SK-N-SH (cell line): ENCODE measurements around the gene DIAPH1. TPM values are rescaled to one million over a fixed set of nuclear protein-coding genes. Genes with fewer than 3 reads are reported as not detected.

Experiments used
- CTCF ChIA-PET: fragments of 300-600, 350-600 bp; formaldehyde crosslinking; extraction: SDS; loops from one replicate; lab custom pipeline; 2021; lab: Yijun Ruan, JAX
- POLR2A ChIA-PET: fragments of 350-600 bp; sonication (Branson Sonifier 250); formaldehyde crosslinking; extraction: SDS; loops from one replicate; lab custom pipeline; 2020; ENCODE audit warnings: antibody characterized with exemption, inconsistent platforms; lab: Yijun Ruan, JAX
- DNase-seq: peaks from one replicate; pipeline ENCODE4 v3.0.0; 2012
- H2AFZ ChIP-seq: fragments of 200-600 bp; sonication (generic); 2 replicates; pipeline ENCODE4 v1.8.1; 2016; ENCODE audit warnings: antibody characterized with exemption, mild to moderate bottlenecking, low read depth
- H3F3A ChIP-seq: fragments of 200-600 bp; sonication (generic); replicated peaks from 2 replicates; pipeline ENCODE3; 2016; ENCODE audit warnings: antibody characterized with exemption, mild to moderate bottlenecking; ENCODE audit not compliant: insufficient read depth
- H3K27ac ChIP-seq, 2 experiments: fragments of 200-500 bp in 1 of 2; fragments of 200-600 bp in 1 of 2; sonication (Bioruptor generic) in 1 of 2; sonication (generic), shearing (Covaris generic) in 1 of 2; 2 replicates each; pipeline versions ENCODE4 v1.5.1 to v1.6.1; 2014 to 2016; ENCODE audit warnings: low read depth in 2 of 2, inconsistent platforms in 1 of 2, low read length in 1 of 2, mild to moderate bottlenecking in 1 of 2, mixed read lengths in 1 of 2
- H3K27me3 ChIP-seq: fragments of 200-600 bp; sonication (generic), shearing (Covaris generic); 2 replicates; pipeline ENCODE4 v1.6.1; 2016; ENCODE audit warnings: mixed run types; ENCODE audit not compliant: insufficient read depth
- H3K36me3 ChIP-seq, 2 experiments: fragments of 200-500 bp in 1 of 2; fragments of 200-600 bp in 1 of 2; sonication (Bioruptor generic) in 1 of 2; sonication (generic) in 1 of 2; replicated peaks in 1 of 2; 2 replicates each; pipeline versions ENCODE3 to v1.5.1; 2014 to 2016; ENCODE audit warnings: low read length in 1 of 2, mild to moderate bottlenecking in 1 of 2; ENCODE audit not compliant: insufficient read depth in 2 of 2, control insufficient read depth in 1 of 2
- H3K4me1 ChIP-seq, 2 experiments: fragments of 200-500 bp in 1 of 2; fragments of 200-600 bp in 1 of 2; sonication (Bioruptor generic) in 1 of 2; sonication (generic), shearing (Covaris generic) in 1 of 2; 2 replicates each; pipeline versions ENCODE4 v1.5.1 to v1.6.1; 2014 to 2016; ENCODE audit warnings: low read depth in 1 of 2, low read length in 1 of 2, mixed run types in 1 of 2; ENCODE audit not compliant: insufficient read depth in 2 of 2, control insufficient read depth in 1 of 2
- H3K4me2 ChIP-seq: fragments of 200-600 bp; sonication (generic), shearing (Covaris generic); 2 replicates; pipeline ENCODE4 v1.6.1; 2017; ENCODE audit warnings: mixed run types
- H3K4me3 ChIP-seq, 2 experiments: fragments of 200-500 bp in 1 of 2; fragments of 200-600 bp in 1 of 2; sonication (Bioruptor generic) in 1 of 2; sonication (generic), shearing (Covaris generic) in 1 of 2; 2 replicates each; pipeline versions ENCODE4 v1.5.1 to v1.8.1; 2014 to 2016; ENCODE audit warnings: low read depth in 2 of 2, inconsistent platforms in 1 of 2, low read length in 1 of 2, mild to moderate bottlenecking in 1 of 2, mixed read lengths in 1 of 2, moderate library complexity in 1 of 2
- H3K79me2 ChIP-seq: fragments of 200-600 bp; sonication (generic); 2 replicates; pipeline ENCODE4 v1.8.1; 2017; ENCODE audit warnings: mild to moderate bottlenecking; ENCODE audit not compliant: insufficient read depth
- H3K9ac ChIP-seq: fragments of 200-600 bp; sonication (generic); 2 replicates; pipeline ENCODE4 v1.6.1; 2017; ENCODE audit warnings: mixed run types
- H3K9me2 ChIP-seq: fragments of 200-600 bp; sonication (generic); 2 replicates; pipeline ENCODE4 v1.6.1; 2017; ENCODE audit warnings: mixed run types
- H3K9me3 ChIP-seq: fragments of 200-600 bp; sonication (generic); 2 replicates; pipeline ENCODE4 v1.6.1; 2017; ENCODE audit warnings: mixed run types, mild to moderate bottlenecking, moderate library complexity
- H4K20me1 ChIP-seq: fragments of 200-600 bp; sonication (generic); 2 replicates; pipeline ENCODE4 v1.6.1; 2017; ENCODE audit warnings: mild to moderate bottlenecking, mixed run types; ENCODE audit not compliant: insufficient read depth
- ELF1 ChIP-seq: IDR thresholded peaks from 2 replicates; pipeline ENCODE4 v1.4.0; 2012
- EZH2phosphoT487 ChIP-seq: fragments of 200-600 bp; sonication (generic); IDR thresholded peaks from 2 replicates; pipeline ENCODE4 v1.6.1; 2017; ENCODE audit warnings: low read depth, mixed run types, mild to moderate bottlenecking, antibody characterized with exemption, moderate library complexity, borderline replicate concordance
- FOSL2 ChIP-seq: IDR thresholded peaks from 2 replicates; pipeline ENCODE4 v1.4.0; 2012; ENCODE audit warnings: low read depth, mild to moderate bottlenecking, moderate library complexity, borderline replicate concordance
- FOXM1 ChIP-seq: IDR thresholded peaks from 2 replicates; pipeline ENCODE4 v1.4.0; 2012; ENCODE audit warnings: low read depth, mild to moderate bottlenecking
- GABPA ChIP-seq: IDR thresholded peaks from 2 replicates; pipeline ENCODE4 v1.4.0; 2012; ENCODE audit warnings: low read depth, mild to moderate bottlenecking
- JUND ChIP-seq: IDR thresholded peaks from 2 replicates; pipeline ENCODE4 v1.4.0; 2012
- MXI1 ChIP-seq: IDR thresholded peaks from 2 replicates; pipeline ENCODE4 v1.6.1; 2012; ENCODE audit warnings: mild to moderate bottlenecking, low read depth, low read length, improper control_type of control experiment
- NFIC ChIP-seq: IDR thresholded peaks from 2 replicates; pipeline ENCODE4 v1.4.0; 2012; ENCODE audit warnings: borderline replicate concordance
- NRF1 ChIP-seq: IDR thresholded peaks from 2 replicates; pipeline ENCODE4 v1.6.1; 2012; ENCODE audit warnings: low read depth, mild to moderate bottlenecking, low read length
- RCOR1 ChIP-seq: fragments of 150-350 bp; IDR thresholded peaks from 2 replicates; pipeline ENCODE4 v1.6.1; 2017; ENCODE audit warnings: antibody characterized with exemption, low read length
- RFX5 ChIP-seq: IDR thresholded peaks from 2 replicates; pipeline ENCODE4 v1.6.1; 2012; ENCODE audit warnings: mild to moderate bottlenecking, improper control_type of control experiment, low read length
- RXRA ChIP-seq: IDR thresholded peaks from 2 replicates; pipeline ENCODE4 v1.4.0; 2012; ENCODE audit warnings: low read depth, mild to moderate bottlenecking, borderline replicate concordance
- SIN3A ChIP-seq: IDR thresholded peaks from 2 replicates; pipeline ENCODE4 v1.6.1; 2012; ENCODE audit warnings: low read depth, mild to moderate bottlenecking, low read length, moderate library complexity, borderline replicate concordance
- SMC3 ChIP-seq: IDR thresholded peaks from 2 replicates; pipeline ENCODE4 v1.6.1; 2012; ENCODE audit warnings: low read depth, low read length, improper control_type of control experiment
- TAF1 ChIP-seq: IDR thresholded peaks from 2 replicates; pipeline ENCODE4 v1.6.1; 2012; ENCODE audit warnings: low read depth, mild to moderate bottlenecking, low read length, moderate library complexity, borderline replicate concordance
- TCF12 ChIP-seq: IDR thresholded peaks from 2 replicates; pipeline ENCODE4 v1.4.0; 2012
- TEAD4 ChIP-seq: IDR thresholded peaks from 2 replicates; pipeline ENCODE4 v1.4.0; 2012; ENCODE audit warnings: mild to moderate bottlenecking, borderline replicate concordance; ENCODE audit not compliant: insufficient read depth
- WGBS: methylation state at CpG from one replicate; pipeline ENCODE4 v1.1.6; 2017; ENCODE audit warnings: low lambda C conversion rate; 5-methylcytosine and 5-hydroxymethylcytosine counted together
- polyA plus RNA-seq, 3 experiments: library from polyadenylated mRNA; depleted of rRNA; stranded (reverse); fragments of >200 nt; gene quantifications; 2 replicates each; pipeline ENCODE4 v1.2.3, GENCODE V29; 2012
- TF ChIP-seq, protein P1 (sequence below): IDR thresholded peaks from 2 replicates; pipeline ENCODE4 v1.6.1; 2012; ENCODE audit warnings: mild to moderate bottlenecking, low read depth, low read length, moderate library complexity
- TF ChIP-seq, protein P2 (sequence below): fragments of 150-350 bp; IDR thresholded peaks from 2 replicates; pipeline ENCODE4 v1.6.1; 2016; ENCODE audit warnings: mild to moderate bottlenecking, low read depth, low read length
- TF ChIP-seq, protein P3 (sequence below): IDR thresholded peaks from 2 replicates; pipeline ENCODE4 v1.4.0; 2012; ENCODE audit warnings: low read depth, borderline replicate concordance
- TF ChIP-seq, protein P4 (sequence below): IDR thresholded peaks from 2 replicates; pipeline ENCODE4 v1.4.0; 2012; ENCODE audit warnings: low read depth, borderline replicate concordance
- TF ChIP-seq, protein P5 (sequence below): fragments of 200-600 bp; sonication (generic); IDR thresholded peaks from 2 replicates; pipeline ENCODE4 v1.6.1; 2017; ENCODE audit warnings: antibody characterized with exemption, mild to moderate bottlenecking, moderate library complexity

Gene DIAPH1
- polyA plus RNA-seq, 1 of the 3 experiments (the other 2 are of a cell fraction): 30.4 TPM

DNA sequence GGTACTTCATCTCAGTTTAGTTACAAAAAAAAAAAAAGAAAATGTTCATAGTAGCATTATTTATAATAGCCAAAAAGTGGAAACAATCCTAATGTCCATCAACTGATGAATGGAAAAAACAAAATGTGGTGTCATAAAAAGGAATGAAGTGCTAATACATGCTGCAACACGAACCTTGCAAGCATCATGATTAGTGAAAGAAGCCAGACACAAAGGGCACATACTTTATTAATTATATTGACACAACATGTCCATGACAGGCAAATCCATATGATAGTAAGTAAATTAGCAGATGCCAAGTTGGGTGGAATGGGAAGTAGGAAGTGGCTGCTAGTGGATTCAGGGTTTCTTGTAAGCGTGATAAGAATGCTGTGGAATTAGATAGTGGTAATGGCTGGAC, 75.7 kb downstream of the DIAPH1 start (continued):
- TF ChIP-seq EZH2phosphoT487: no peak
- TF ChIP-seq, all 33 proteins: peak for 0

DNA sequence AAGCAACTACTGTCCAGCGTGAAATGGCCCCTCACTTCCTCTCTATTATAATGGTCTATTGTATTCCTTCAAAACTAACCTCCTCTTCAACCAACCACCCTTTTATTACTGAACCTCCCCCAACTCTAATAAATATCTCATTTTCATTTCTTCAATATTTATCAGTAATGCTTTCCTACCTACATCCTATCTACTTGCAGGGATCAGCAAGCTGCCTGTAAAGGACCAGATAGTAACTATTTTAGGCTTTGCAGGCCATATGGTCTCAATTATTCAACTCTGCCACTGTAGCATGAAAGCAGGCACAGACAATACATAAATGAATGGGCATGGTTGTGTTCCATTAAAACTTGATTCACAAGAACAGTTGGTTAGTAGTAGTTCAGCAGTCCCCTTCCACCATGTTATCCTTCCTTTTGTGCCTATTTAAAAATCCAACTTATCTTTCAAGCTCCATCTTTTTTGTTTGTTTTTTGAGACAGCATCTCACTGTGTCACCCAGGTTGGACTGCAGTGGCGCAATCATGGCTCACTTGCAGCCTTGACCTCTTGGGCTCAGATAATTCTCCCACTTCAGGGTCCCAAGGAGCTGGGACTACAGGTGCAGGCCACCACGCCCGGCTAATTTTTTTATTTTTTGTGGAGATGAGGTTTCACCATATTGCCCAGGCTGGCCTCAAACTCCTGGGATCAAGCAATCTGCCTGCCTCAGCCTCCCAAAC, 84.1 kb downstream of the DIAPH1 start:
- DNase-seq: peak; percentile 30
- no peaks in the 10 kb centered on the region for H3K9me2 ChIP-seq
- H3K4me3 ChIP-seq: no peak overlapping the region
- no peak overlapping the region for H2AFZ ChIP-seq
- peaks cover 6 to 20% of the 10 kb centered on the region in 2 experiments for H3K4me1 ChIP-seq
- H3K9ac ChIP-seq: no peak overlapping the region
- ChIA-PET POLR2A (no interaction called here), CTCF (interaction anchor here (0.7 to 4.9 kb wide), 5 partner anchors 10 to 311 kb away, joined by 3 to 39 read pairs (median 12); partner anchors contain the start of genes PCDHB14, PCDHGB7 and PCDHGC3)
- H3F3A ChIP-seq: peaks cover 8% of the 10 kb centered on the region
- no peaks in the 10 kb centered on the region for H3K27me3 ChIP-seq
- peak overlapping the region; percentile 3 to 75; a peak in 3 of 4 replicates for H3K27ac ChIP-seq
- H4K20me1 ChIP-seq: no peaks in the 10 kb centered on the region
- no peaks in the 10 kb centered on the region for H3K9me3 ChIP-seq
- 95% methylated on average over 4 of the region's 4 CpGs for WGBS
- no peak overlapping the region for H3K4me2 ChIP-seq
- H3K36me3 ChIP-seq: peaks cover 0 to 25% of the 10 kb centered on the region in 2 experiments
- H3K79me2 ChIP-seq: no peaks in the 10 kb centered on the region; the same call in 1 of the 2 replicates
- TF ChIP-seq RCOR1 (peak; percentile 42; the same call in 1 of the 2 replicates), MXI1 (0 out of 2 replicates have a peak, but pooled peaks have one; percentile 15), RXRA (no peak), FOXM1 (no peak), SIN3A (no peak), RFX5 (no peak), TEAD4 (no peak), NFIC (no peak), JUND (no peak), SMC3 (no peak), TCF12 (peak; percentile 86), TAF1 (no peak), GABPA (no peak), FOSL2 (no peak), ELF1 (no peak), NRF1 (no peak)
- TF ChIP-seq, protein P1, sequence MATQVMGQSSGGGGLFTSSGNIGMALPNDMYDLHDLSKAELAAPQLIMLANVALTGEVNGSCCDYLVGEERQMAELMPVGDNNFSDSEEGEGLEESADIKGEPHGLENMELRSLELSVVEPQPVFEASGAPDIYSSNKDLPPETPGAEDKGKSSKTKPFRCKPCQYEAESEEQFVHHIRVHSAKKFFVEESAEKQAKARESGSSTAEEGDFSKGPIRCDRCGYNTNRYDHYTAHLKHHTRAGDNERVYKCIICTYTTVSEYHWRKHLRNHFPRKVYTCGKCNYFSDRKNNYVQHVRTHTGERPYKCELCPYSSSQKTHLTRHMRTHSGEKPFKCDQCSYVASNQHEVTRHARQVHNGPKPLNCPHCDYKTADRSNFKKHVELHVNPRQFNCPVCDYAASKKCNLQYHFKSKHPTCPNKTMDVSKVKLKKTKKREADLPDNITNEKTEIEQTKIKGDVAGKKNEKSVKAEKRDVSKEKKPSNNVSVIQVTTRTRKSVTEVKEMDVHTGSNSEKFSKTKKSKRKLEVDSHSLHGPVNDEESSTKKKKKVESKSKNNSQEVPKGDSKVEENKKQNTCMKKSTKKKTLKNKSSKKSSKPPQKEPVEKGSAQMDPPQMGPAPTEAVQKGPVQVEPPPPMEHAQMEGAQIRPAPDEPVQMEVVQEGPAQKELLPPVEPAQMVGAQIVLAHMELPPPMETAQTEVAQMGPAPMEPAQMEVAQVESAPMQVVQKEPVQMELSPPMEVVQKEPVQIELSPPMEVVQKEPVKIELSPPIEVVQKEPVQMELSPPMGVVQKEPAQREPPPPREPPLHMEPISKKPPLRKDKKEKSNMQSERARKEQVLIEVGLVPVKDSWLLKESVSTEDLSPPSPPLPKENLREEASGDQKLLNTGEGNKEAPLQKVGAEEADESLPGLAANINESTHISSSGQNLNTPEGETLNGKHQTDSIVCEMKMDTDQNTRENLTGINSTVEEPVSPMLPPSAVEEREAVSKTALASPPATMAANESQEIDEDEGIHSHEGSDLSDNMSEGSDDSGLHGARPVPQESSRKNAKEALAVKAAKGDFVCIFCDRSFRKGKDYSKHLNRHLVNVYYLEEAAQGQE: no peak
- TF ChIP-seq, protein P2, sequence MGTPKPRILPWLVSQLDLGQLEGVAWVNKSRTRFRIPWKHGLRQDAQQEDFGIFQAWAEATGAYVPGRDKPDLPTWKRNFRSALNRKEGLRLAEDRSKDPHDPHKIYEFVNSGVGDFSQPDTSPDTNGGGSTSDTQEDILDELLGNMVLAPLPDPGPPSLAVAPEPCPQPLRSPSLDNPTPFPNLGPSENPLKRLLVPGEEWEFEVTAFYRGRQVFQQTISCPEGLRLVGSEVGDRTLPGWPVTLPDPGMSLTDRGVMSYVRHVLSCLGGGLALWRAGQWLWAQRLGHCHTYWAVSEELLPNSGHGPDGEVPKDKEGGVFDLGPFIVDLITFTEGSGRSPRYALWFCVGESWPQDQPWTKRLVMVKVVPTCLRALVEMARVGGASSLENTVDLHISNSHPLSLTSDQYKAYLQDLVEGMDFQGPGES: no peak
- TF ChIP-seq, protein P3, sequence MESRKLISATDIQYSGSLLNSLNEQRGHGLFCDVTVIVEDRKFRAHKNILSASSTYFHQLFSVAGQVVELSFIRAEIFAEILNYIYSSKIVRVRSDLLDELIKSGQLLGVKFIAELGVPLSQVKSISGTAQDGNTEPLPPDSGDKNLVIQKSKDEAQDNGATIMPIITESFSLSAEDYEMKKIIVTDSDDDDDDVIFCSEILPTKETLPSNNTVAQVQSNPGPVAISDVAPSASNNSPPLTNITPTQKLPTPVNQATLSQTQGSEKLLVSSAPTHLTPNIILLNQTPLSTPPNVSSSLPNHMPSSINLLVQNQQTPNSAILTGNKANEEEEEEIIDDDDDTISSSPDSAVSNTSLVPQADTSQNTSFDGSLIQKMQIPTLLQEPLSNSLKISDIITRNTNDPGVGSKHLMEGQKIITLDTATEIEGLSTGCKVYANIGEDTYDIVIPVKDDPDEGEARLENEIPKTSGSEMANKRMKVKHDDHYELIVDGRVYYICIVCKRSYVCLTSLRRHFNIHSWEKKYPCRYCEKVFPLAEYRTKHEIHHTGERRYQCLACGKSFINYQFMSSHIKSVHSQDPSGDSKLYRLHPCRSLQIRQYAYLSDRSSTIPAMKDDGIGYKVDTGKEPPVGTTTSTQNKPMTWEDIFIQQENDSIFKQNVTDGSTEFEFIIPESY: no peak
- TF ChIP-seq, protein P4, sequence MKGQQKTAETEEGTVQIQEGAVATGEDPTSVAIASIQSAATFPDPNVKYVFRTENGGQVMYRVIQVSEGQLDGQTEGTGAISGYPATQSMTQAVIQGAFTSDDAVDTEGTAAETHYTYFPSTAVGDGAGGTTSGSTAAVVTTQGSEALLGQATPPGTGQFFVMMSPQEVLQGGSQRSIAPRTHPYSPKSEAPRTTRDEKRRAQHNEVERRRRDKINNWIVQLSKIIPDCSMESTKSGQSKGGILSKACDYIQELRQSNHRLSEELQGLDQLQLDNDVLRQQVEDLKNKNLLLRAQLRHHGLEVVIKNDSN: no peak
- TF ChIP-seq, protein P5, sequence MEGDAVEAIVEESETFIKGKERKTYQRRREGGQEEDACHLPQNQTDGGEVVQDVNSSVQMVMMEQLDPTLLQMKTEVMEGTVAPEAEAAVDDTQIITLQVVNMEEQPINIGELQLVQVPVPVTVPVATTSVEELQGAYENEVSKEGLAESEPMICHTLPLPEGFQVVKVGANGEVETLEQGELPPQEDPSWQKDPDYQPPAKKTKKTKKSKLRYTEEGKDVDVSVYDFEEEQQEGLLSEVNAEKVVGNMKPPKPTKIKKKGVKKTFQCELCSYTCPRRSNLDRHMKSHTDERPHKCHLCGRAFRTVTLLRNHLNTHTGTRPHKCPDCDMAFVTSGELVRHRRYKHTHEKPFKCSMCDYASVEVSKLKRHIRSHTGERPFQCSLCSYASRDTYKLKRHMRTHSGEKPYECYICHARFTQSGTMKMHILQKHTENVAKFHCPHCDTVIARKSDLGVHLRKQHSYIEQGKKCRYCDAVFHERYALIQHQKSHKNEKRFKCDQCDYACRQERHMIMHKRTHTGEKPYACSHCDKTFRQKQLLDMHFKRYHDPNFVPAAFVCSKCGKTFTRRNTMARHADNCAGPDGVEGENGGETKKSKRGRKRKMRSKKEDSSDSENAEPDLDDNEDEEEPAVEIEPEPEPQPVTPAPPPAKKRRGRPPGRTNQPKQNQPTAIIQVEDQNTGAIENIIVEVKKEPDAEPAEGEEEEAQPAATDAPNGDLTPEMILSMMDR: no peak
